ENCODE results near the gene SEC23IP.
"Not testable (repeated sequence)": the region's sequence is repeated elsewhere in the genome, so short reads cannot be mapped to it uniquely, and the experiment has no call there.

The SEC23IP gene

DNA sequence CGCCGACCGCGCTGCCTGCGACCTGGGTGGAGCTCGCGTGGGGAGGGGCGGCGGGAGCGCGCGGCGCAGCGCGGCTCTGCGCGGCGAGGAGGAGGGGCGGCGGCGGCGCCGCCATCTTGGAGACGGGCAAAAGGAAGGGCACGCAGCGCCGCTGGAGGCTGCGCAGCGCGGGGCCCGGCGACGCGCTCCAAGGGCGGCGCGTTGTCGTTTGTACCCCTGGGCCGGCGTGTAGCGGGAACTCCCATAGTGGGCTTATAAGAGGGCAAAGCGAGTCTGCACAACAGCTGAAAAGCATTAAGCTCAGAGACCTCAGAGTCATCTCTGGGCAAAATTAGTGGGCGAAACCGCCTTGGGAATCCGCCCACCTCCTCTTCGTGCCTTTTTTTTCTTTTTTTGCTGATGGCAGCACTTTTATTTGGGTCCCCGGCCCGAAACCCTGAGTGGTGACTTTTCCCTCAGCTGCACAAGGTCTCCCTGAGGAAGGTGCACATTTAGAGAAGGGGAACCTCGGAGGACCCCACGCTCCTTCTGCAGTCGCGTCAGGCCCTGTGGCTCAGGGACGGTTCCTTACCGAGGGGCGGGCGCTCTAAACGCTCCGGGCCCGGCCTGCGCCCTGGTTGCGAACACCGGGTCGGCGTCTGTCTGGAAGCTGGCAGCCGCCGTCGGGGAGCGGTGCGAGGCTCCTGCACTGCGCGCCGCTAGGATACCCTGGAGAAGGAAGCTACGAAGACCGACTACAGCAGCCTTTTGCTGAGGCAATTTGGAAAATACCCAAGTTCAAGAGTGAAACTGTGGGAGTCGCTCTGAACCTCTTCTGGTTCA, 19.5 kb upstream of the SEC23IP start:
- DNase-seq (ENCODE audit: low read depth, low spot score): peak; percentile 85
- H3K4me3 ChIP-seq (ENCODE audit: low read length): peak overlapping the region; percentile 78

DNA sequence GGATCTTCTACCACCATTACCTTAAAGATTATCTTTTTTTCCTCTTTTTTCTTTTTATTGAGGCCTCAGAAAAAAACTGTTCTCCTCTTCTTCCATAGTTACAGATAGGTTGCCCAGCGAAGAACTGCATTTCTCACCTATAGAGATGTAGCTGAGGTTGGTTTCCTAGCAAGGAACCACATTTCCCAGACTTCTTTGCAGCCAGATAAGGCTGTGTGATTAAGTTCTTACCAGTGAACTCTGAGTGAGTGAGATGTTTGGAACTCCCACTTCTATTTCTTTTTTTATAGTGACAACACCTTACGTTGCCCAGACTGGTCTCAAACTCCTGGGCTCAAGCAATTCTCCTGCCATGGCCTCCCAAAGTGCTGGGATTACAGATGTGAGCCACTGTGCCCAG, 14.0 kb upstream of the SEC23IP start:
- DNase-seq (ENCODE audit: low read depth, low spot score): no peak
- H3K4me3 ChIP-seq (ENCODE audit: low read length): no peak overlapping the region

DNA sequence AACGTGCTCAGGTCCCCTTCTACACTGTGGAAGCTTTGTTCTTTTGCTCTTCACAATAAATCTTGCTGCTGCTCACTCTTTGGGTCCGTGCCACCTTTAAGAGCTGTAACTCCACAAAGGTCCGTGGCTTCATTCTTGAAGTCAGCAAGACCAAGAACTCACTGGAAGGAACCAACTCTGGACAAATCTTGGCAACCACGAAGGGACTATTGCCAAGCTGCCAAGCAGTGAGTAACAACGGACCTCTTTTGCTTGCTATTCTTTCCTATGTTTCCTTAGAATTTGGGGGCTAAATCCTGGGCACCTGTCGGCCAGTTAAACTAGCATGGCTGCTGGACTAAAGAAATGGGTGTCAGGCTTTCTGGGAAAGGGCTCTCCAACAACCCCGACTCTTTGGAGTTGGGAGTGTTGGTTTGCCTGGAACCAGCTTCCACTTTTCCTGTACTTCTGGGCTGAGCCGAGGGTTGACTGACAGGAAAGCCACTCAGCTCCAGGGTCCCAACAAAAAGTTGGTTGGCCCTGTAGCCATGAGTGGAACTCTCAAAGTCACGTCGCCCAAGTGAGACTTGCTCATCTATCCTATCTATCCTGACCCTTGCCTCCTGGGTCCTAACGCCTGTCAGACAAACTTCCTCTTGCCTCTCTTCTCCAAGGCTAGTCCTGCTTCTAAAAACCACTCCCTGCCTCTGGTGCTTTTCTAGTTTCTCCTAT, 8.5 kb upstream of the SEC23IP start:
- H3K4me3 ChIP-seq (ENCODE audit: low read length); DNase-seq (ENCODE audit: low read depth, low spot score): not testable (repeated sequence)

DNA sequence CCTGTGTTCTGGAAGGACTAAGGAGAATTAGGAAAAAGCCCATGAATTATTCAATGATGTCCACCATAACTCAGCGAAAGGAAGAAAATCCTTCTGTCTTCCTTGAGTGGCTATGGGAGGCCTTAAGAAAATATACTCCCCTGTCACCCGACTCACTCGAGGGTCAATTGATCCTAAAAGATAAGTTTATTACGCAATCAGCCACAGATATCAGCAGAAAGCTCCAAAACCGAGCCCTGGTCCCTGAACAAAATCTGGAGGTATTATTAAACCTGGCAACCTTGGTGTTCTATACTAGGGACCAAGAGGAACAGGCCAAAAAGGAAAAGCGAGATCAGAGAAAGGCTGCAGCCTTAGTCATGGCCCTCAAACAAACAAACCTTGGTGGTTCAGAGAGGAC, 6.5 kb upstream of the SEC23IP start:
- DNase-seq (ENCODE audit: low read depth, low spot score); H3K4me3 ChIP-seq (ENCODE audit: low read length): not testable (repeated sequence)

DNA sequence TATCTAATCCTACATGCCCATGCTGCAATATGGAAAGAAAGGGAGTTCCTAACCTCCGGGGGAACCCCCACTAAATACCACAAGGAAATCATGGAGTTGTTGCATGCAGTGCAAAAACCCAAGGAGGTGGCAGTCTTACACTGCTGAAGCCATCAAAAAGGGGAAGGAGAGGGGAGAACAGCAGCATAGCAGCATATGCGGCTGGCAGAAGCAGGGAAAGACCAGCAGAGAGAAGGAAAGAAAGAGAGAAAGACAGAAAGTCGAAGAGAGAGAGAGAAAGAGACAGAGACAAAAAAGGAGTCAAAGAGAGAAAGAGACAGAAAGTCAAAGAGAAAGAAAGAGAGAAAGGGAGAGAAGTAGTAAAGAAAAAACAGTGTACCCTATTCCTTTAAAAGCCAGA, 3.8 kb upstream of the SEC23IP start:
- DNase-seq (ENCODE audit: low read depth, low spot score); H3K4me3 ChIP-seq (ENCODE audit: low read length): not testable (repeated sequence)

DNA sequence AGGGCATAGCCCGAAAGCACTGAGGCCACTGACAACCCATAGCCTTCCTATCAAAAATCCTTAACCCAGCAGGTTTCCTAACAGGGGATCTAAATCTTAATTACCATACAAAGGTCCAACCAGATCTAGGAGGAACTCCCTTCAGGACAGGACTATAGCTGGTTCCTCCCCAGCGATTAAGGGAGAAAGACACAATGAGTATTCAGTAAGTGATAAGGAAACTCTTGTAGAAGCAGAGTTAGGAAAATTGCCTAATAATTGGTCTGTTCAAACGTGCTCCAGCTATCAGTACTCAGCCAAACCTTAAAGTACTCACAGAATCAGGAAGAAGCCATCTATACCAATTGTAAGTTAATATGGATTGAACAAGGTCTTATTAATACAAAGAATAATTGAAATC, 3.3 kb upstream of the SEC23IP start:
- DNase-seq (ENCODE audit: low read depth, low spot score); H3K4me3 ChIP-seq (ENCODE audit: low read length): not testable (repeated sequence)

DNA sequence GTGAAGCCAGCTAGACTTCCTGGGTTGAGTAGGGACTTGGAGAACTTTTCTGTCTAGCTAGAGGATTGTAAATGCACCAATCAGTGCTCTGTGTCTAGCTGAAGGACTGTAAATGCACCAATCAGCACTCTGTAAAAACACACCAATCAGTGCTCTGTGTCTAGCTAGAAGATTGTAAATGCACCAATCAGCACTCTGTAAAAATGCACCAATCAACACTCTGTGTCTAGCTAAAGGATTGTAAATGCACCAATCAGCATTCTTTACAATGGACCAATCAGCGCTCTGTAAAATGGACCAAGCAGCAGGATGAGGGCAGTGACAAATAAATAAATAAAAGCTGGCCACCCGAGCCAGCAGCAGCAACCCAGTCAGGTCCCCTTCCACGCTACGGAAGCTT, 2.2 kb upstream of the SEC23IP start:
- not testable (repeated sequence) for DNase-seq (ENCODE audit: low read depth, low spot score); H3K4me3 ChIP-seq (ENCODE audit: low read length)

DNA sequence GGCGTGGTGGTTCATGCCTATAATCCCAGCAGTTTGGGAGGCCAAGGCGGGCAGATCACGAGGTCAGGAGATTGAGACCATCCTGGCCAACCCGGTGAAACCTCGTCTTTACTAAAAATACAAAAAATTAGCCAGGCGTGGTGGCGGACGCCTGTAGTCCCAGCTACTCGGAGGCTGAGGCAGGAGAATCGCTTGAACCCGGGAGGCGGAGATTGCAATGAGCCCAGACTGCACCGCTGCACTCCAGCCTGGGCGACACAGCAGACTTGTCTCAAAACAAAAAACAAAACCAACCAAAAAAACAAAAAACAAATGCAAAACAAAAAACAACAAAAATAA, 712 bp upstream of the SEC23IP start:
- DNase-seq (ENCODE audit: low read depth, low spot score): not testable (repeated sequence)
- peak overlapping the region; percentile 92 for H3K4me3 ChIP-seq (ENCODE audit: low read length)

DNA sequence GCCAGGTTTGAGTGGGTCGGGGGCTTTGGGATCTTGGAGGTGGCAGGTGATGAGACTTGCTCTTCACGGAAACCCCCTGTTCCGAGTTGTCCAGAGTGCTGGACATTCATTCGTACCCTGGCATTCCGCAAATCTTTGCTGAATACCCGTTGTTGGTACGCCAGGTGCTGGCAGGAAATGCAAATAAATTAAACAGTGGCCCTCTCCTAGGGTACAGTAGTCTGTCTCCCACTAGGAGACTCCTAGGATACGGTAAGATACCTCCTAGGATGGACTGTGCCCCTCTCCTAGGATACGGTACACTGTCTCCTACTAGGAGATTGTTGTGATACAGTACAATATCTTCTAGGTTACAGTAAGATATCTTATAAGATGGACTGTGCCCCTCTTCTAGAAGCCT, 544 bp downstream of the SEC23IP start:
- H3K4me3 ChIP-seq (ENCODE audit: low read length): peak overlapping the region; percentile 92
- no peak for DNase-seq (ENCODE audit: low read depth, low spot score)

DNA sequence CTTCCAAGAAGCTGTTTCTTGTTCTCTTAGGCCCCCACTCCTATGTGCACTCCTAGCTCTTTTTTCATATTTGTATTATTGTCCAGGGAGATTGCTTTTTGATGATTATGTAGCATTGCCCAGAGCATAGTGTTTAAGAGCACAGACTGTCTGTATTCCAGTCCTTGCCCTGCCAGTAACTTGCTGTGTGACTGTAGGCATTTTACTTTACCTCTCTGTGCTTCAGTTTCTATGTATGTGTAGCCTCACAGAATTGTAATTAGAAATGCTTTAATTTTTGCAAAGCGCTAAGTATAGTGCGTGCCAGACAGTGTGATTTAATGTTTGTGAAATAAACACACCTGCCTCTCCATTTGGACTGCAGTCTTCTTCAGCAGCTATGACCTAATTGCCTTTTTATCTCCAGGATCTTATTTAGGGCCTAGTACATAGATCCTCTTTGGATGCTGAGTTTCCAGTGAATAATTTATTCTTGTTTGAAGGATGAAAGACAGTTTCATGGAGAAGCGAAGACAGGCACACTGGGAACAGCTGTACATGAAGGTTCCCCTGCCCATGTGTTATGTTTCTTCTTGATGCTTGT, 1.4 kb downstream of the SEC23IP start:
- no peak overlapping the region for H3K4me3 ChIP-seq (ENCODE audit: low read length)

DNA sequence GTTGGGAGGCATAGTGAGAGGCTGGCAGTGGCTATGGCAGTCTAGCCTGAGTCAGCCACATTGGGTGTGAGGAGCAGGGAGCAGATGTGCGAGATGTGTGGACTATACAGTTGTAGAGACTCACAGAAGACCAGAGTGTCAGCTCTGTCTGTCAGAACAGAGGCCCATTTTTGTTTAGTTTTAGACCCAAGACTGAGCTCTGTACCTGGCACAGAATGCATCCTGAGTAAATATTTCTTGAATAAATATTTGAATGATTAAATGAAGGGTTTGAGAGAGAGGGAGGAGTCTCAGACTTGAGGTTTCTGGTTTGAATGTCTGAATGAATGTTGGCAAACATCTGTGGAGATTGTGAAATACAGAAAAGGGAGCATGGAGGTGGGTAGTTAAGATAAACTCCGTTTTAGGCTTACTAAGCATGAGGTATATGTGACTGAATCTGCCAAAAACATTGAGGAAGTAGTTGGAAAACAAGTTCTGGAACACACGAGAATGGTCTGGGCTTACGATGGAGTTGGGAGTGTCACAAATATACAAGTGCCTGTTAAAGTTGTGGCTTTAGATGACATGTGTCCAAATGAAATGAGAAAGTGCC, 3.6 kb downstream of the SEC23IP start:
- DNase-seq (ENCODE audit: low read depth, low spot score): no peak
- H3K4me3 ChIP-seq (ENCODE audit: low read length): no peak overlapping the region

More for the DNA sequence above, 1.4 kb downstream of the SEC23IP start:
- no peak for DNase-seq (ENCODE audit: low read depth, low spot score)

DNA sequence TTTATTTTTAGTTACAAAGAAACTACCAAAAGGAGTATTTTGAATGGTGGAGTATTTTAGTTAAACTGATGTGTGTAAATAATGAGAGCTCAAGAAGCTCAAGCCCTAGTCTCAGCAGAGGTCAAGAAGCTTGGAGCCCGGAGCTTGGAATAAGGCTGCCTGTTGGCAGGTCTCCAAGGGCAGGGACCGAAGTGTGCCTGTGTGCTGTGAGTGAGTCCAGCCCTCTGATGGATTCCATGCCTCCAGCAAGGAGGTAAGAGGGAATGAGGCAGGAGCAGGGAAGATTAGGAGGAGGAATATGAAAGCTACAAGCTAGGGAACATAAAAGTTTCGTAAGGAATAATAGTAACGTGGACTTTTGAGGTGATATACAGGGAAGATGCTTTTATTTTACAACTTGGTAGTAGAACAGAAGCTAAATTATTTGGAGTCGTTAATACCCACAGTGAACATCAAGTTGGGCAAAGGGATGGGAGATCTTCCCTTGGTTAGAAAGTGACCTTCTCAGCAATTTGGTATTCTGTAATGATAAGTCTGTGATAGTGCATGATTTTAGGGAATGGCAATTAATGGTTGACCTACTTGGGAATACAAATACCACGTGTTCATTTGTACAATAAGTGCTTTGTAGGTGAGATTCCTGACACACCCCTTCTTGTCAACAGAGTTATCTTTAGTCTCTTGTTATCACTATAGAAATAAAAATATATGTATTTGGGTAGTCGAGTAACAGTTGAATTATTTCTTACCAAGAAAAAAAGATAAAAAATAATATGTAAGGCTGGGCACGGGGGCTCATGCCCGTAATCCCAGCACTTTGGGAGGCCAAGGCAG, 4.6 kb downstream of the SEC23IP start:
- no peak for DNase-seq (ENCODE audit: low read depth, low spot score)
- H3K4me3 ChIP-seq (ENCODE audit: low read length): no peak overlapping the region

DNA sequence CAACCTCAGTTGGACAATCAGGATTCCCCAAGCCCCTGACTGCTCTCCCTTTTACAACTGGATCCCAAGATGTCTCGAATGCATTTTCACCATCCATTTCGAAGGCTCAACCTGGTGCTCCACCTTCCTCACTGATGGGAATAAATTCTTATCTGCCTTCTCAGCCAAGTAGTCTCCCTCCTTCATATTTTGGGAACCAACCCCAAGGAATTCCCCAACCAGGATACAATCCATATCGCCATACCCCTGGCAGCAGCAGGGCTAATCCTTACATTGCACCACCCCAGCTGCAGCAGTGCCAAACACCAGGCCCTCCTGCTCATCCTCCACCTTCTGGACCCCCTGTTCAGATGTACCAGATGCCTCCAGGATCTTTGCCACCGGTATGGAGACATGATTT, 6.0 kb downstream of the SEC23IP start:
- no peak overlapping the region for H3K4me3 ChIP-seq (ENCODE audit: low read length)
- no peak for DNase-seq (ENCODE audit: low read depth, low spot score)

DNA sequence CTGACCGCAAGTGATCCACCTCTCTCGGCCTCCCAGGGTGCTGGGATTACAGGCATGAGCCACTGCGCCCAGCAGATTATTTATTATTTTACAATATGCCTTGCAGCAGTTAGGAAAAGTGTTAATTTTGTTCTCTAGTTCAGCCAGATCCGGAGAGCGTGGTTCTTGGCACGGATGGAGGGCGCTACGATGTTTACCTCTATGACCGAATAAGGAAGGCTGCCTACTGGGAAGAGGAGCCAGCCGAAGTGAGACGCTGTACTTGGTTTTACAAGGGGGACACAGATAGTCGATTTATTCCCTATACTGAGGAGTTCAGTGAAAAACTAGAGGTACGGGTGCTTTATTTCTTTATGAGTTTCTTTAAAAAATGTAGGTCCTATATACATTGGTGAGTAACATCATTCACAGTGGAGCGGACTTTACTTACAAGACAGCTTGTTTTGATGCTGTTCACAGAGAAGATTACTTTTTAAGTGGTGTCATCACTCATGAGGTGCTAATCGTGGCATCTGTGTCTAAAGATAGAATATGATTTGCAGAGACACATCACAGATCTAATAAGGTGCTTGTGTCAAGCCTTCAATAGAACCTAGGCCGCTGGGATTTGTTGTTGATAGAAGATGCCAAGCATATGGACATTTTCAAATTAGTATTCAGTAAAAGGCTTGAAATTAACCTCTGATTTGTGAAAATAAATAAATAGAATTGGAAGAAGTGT, 11.6 kb downstream of the SEC23IP start:
- DNase-seq (ENCODE audit: low read depth, low spot score): no peak
- H3K4me3 ChIP-seq (ENCODE audit: low read length): no peak overlapping the region

DNA sequence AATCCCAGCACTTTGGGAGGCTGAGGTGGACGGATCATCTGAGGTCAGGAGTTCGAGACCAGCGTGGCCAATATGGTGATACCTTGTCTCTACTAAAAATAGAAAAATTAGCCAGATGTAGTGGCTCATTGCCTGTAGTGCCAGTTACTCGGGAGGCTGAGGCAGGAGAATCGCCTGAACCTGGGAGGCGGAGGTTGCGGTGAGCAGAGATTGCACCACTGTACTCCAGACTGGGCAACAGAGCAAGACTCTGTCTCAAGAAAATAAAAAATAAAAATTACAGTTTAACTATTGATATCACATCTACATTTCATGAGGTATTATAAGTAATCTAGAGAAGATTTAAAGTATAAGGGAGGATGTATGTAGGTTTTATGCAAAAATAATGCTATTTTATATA, 15.2 kb downstream of the SEC23IP start:
- H3K4me3 ChIP-seq (ENCODE audit: low read length); DNase-seq (ENCODE audit: low read depth, low spot score): not testable (repeated sequence)

DNA sequence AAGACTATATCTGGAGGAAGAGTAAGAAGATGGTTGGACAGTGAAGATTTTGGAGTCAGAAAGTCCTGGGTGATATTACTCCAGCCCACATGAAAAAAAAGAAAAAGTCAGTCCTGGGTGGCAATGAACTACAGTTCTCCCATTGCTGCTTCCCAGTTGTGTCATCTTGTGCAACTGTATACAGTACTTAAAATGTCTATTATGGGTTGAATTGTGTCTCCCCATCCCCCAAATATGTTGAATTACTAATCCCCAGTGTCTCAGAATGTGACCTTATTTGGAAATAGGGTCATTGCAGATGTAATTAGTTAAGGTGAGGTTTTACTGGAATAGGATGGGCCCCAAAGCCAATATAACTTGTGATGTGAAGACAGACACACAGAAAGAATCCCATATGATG, 15.6 kb downstream of the SEC23IP start:
- DNase-seq (ENCODE audit: low read depth, low spot score): no peak
- no peak overlapping the region for H3K4me3 ChIP-seq (ENCODE audit: low read length)

DNA sequence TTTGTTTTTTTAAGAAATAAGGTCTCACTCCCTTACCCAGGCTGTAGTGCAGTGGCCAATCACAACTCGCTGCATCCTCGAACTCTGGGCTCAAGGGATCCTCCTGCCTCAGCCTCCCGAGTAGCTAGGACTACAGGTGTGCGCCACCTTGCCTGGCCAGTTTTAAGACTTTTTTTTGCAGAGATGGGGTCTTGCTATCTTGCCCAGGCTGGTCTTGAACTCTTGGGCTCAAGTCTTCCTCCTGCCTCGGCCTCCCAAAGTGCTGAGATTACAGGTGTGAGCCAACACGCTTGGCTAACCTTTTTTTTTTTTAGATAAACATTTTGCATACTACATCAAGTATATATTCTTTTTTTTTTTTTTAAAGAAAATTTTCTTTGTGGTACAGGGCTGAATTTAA, 18.2 kb downstream of the SEC23IP start:
- no peak for DNase-seq (ENCODE audit: low read depth, low spot score)
- H3K4me3 ChIP-seq (ENCODE audit: low read length): no peak overlapping the region

DNA sequence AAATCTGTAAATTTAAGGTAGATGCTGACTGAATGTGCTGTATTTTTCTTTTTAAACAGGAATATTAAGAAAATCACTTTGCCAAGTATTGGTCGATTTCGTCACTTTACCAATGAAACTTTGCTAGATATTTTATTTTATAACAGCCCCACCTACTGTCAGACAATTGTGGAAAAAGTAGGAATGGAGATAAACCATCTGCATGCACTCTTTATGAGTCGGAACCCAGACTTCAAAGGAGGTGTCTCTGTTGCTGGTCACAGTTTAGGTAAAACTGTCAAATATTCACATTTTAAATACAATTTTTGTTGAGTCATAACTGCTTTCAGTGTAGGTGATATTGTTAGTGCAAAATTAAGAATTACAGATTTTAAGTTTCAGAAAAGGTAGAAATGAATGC, 25.2 kb downstream of the SEC23IP start:
- no peak overlapping the region for H3K4me3 ChIP-seq (ENCODE audit: low read length)
- no peak for DNase-seq (ENCODE audit: low read depth, low spot score)

DNA sequence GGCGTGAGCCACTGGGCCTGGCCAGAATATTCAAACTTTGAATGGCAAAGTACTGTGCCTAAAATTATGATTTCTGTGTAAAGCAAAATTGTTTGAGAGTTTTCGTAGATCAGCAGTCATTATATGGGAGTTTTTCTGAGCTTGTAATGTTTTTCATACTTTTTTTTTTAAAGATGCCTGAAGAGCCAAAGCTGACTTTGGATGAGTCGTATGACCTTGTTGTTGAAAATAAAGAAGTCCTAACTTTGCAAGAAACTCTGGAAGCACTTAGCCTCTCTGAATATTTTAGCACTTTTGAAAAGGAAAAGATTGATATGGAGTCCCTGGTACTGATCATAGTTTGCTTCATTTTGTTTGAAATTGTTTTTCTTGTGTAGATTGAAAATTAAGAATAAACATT, 26.7 kb downstream of the SEC23IP start:
- H3K4me3 ChIP-seq (ENCODE audit: low read length): no peak overlapping the region
- no peak for DNase-seq (ENCODE audit: low read depth, low spot score)

All from Jurkat, Clone E6-1 (cell line).